Upper lobe of right lung (tissue), 1 donor: ENCODE measurements around the gene PRKCE. TPM values are rescaled to one million over a fixed set of nuclear protein-coding genes. Genes with fewer than 3 reads are reported as not detected.

Experiments used
- ATAC-seq: fragments of 200-7000 bp; cut with Tn5 transposase; one replicate; pipeline ENCODE4 v1.9.1; 2020; ENCODE audit warnings: mild to moderate bottlenecking, moderate library complexity
- DNase-seq: peaks from one replicate; pipeline ENCODE4 v3.0.0-alpha.2; 2020
- H3K27ac ChIP-seq: fragments of 200-600 bp; one replicate; pipeline ENCODE4 v1.8.0; 2022
- H3K27me3 ChIP-seq: fragments of 200-600 bp; one replicate; pipeline ENCODE4 v1.8.0; 2022; ENCODE audit warnings: mild to moderate bottlenecking
- H3K36me3 ChIP-seq: fragments of 200-600 bp; one replicate; pipeline ENCODE4 v1.8.0; 2022
- H3K4me1 ChIP-seq: fragments of 200-600 bp; one replicate; pipeline ENCODE4 v1.8.0; 2022
- H3K4me3 ChIP-seq: fragments of 200-600 bp; one replicate; pipeline ENCODE4 v1.8.0; 2022; ENCODE audit warnings: mild to moderate bottlenecking
- H3K9me3 ChIP-seq: fragments of 200-600 bp; one replicate; pipeline ENCODE4 v1.8.0; 2022
- intact Hi-C: fragments of 100-400 bp; cut with DNase I; formaldehyde crosslinking; loops from one replicate; pipeline ENCODE4 v1.11.0; 2022
- total RNA-seq: library from RNA; stranded (reverse); fragmentation: NEBNext Ultra II Directional; extraction: Animal tissue kit (Norgen Biotek cat#: 25700); gene quantifications from one replicate; pipeline ENCODE4 v1.2.1, GENCODE V29; 2021
- TF ChIP-seq, protein P1 (sequence below): fragments of 200-600 bp; IDR thresholded peaks from one replicate; pipeline ENCODE4 v1.8.0; 2022; ENCODE audit warnings: antibody characterized with exemption
- donor health status: DM: no; HTN: yes; CAD: no; lungs with severe emphysema.

PRKCE gene
- total RNA-seq, 1 donor from 2014 or later = 65.6 TPM

DNA sequence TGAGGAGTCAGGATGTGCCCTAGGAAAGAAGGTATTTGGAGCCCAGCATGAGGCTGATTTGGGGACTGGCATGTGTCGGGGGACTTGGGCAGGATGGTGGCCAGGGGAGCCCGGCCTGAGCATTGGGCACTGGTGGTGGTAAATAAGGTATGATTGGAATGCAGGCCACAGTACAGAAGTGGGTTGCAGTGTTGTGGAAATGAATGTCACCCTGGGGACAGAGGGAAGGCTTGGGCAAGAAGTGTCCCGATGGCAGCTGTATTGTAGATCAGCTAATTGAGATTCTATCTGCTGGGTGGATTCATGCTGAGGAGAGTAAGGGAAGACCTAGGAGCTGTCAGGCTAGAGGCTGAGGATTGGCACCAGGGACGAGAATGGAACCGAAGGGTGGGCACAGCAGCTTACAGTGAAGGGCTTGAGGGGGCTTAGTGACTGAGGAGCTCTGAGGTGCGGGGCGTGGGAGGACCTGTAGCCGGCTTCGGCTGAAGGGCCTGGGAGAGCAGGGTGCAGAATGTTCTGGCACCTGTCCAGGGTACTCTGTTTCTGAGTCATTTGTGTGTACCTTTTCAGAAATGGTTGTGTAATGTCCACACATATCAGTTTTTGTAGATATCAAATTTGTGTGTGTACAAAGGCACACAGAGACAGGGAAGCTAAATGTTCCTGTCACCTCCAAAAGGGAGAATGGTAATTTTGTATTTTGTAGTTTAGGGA, 170.2 kb downstream of the PRKCE start:
- TF ChIP-seq, protein P1, sequence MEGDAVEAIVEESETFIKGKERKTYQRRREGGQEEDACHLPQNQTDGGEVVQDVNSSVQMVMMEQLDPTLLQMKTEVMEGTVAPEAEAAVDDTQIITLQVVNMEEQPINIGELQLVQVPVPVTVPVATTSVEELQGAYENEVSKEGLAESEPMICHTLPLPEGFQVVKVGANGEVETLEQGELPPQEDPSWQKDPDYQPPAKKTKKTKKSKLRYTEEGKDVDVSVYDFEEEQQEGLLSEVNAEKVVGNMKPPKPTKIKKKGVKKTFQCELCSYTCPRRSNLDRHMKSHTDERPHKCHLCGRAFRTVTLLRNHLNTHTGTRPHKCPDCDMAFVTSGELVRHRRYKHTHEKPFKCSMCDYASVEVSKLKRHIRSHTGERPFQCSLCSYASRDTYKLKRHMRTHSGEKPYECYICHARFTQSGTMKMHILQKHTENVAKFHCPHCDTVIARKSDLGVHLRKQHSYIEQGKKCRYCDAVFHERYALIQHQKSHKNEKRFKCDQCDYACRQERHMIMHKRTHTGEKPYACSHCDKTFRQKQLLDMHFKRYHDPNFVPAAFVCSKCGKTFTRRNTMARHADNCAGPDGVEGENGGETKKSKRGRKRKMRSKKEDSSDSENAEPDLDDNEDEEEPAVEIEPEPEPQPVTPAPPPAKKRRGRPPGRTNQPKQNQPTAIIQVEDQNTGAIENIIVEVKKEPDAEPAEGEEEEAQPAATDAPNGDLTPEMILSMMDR = no peak
- H3K9me3 ChIP-seq = no peaks in the 10 kb centered on the region
- H3K4me1 ChIP-seq = peaks cover 52% of the 10 kb centered on the region
- DNase-seq (peak; percentile 87), ATAC-seq (peak; percentile 76)
- intact Hi-C loops = no loop called here
- H3K27ac ChIP-seq = peak overlapping the region; percentile 68
- H3K4me3 ChIP-seq = no peak overlapping the region
- no peaks in the 10 kb centered on the region for H3K36me3 ChIP-seq
- H3K27me3 ChIP-seq = no peaks in the 10 kb centered on the region

DNA sequence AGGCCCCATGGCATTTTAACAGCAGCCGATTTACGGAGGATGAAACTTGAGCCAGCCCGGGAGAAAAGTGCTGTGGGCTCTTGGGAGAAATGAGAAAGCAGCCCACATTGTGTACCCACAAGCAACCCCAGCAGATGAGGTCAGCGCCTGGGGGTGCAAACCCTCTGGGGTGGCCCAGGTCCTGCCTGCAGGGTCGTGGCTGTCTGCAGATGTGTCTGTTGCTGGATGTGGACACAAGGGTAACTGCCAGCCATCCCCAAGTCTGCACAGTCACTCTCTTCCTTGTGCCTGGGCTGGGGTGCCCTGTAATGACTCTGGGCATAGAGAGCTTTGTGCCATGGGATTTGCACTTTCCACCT, 170.8 kb downstream of the PRKCE start:
- Histone ChIP-seq H3K9me3 (no peaks in the 10 kb centered on the region), H3K4me1 (peaks cover 51% of the 10 kb centered on the region), H3K4me3 (no peak overlapping the region), H3K27me3 (no peaks in the 10 kb centered on the region), H3K36me3 (no peaks in the 10 kb centered on the region), H3K27ac (peak overlapping the region; percentile 68)
- DNase-seq (no peak), ATAC-seq (peak; percentile 6)
- TF ChIP-seq, protein P1 = no peak
- intact Hi-C loops = no loop called here

DNA sequence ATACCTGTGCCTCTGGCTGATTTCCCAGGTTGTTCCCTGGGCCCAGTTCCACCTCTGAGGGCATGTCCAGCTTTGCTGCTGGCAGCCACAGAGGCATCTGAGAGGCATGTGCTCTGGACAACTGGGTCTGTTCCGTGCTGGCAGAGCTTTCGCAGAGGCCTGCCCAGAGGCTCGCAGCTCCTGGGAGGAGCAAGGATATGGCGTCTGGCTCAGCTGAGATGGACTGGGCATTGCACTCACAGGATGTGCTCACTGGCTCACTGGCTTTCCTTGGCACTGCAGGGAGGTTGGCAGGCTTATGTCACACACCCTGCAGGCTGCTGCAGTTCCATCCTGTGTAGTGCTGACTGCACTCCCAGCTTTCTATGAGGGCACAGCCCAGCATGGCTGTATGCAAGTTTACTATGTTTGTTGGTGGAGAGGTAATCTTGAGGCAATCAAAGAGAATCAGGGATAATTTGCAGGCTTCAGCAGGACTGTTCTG, 172.3 kb downstream of the PRKCE start:
- TF ChIP-seq, protein P1 = no peak
- ATAC-seq = peak; percentile 77
- H3K9me3 ChIP-seq = no peaks in the 10 kb centered on the region
- no peak overlapping the region for H3K4me3 ChIP-seq
- H3K27me3 ChIP-seq = no peaks in the 10 kb centered on the region
- H3K4me1 ChIP-seq = peaks cover 50% of the 10 kb centered on the region
- H3K36me3 ChIP-seq = no peaks in the 10 kb centered on the region
- intact Hi-C loops = no loop called here
- DNase-seq = peak; percentile 80
- H3K27ac ChIP-seq = peak overlapping the region; percentile 49

DNA sequence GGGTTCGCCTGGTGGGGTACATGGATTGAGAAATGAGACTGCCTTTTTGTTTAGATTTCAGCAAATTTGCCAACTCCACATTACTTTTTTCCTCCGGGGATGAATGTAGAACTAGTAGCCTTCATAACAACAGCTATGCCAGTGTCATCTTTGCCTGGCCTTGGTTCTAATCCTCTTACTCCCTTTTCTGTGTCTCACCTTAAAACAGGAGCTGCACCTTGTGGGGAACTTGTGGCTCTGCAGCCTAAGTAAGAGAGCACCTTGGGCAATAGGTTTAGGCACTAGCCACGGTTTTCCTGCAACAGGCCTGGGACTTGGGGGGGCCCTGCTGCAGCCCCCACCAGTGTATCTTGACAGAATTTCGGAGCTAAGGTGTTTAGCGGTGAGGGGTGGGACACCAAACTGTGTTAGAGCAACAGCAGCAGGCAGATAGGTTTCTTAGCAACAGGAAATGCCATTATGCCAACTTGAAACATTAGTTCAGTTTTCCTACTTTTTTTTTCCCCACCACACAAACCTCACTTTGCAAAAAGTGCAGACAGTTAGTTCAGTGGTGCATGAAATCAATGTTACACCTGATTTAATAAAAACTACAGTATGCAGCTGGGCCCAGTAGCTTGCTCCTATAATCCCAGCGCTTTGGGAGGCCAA, 173.7 kb downstream of the PRKCE start:
- Histone ChIP-seq H3K9me3 (peaks cover under 1% of the 10 kb centered on the region), H3K27ac (no peak overlapping the region), H3K4me3 (no peak overlapping the region), H3K27me3 (no peaks in the 10 kb centered on the region), H3K4me1 (peaks cover 40% of the 10 kb centered on the region), H3K36me3 (no peaks in the 10 kb centered on the region)
- no peak for ATAC-seq
- TF ChIP-seq, protein P1 = no peak
- DNase-seq = no peak
- intact Hi-C loops = no loop called here

DNA sequence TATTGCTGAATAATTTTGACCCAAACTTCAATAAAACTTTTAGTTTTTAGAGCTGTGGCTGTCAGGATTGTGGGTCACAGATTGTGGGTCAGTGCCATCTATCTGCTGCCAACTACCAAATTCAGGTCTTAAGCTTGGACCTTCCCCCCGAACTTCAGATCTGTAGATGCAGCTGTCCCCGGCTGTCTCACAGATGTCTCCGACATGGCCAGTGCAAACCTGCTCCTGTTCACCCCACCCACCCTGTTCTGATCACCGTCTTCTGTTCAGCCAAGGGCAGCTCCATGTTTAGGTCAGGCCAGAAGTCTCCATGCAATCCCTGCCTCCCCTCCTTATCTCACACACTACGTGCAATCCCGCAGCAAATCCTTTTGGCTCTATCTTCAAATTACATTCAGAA, 175.0 kb downstream of the PRKCE start:
- DNase-seq (no peak), ATAC-seq (no peak)
- Histone ChIP-seq H3K4me3 (no peak overlapping the region), H3K27me3 (no peaks in the 10 kb centered on the region), H3K4me1 (peaks cover 26% of the 10 kb centered on the region), H3K36me3 (no peaks in the 10 kb centered on the region), H3K27ac (no peak overlapping the region), H3K9me3 (peaks cover 9% of the 10 kb centered on the region)
- intact Hi-C loops = no loop called here
- TF ChIP-seq, protein P1 = no peak
